ENCODE data around the gene STAT4.

STAT4 gene

GRCh38 chr2:190999949-191000665 is 150.7 kb downstream of the STAT4 start:
- H3K4me3 ChIP-seq (ENCODE audit: low read depth, low read length): no peak overlapping the region
- peaks cover 16 to 98% of the 10 kb centered on the region in 2 experiments for H3K36me3 ChIP-seq (ENCODE audit: control insufficient read depth in 2 of 2, insufficient read depth in 1 of 2, low read length in 2 of 2)
- ChIA-PET CTCF (interaction anchor here (0.8 to 1.5 kb wide), 2 partner anchors 19 to 30 kb away, joined by 3 to 5 read pairs; no protein-coding TSS in a partner anchor), POLR2A (interaction anchor here (0.5 kb wide), 1 partner anchor 93 kb away, joined by 3 read pairs; no protein-coding TSS in a partner anchor)
- no peak for TF ChIP-seq ZBTB49 (tag by site-specific recombination; IDR thresholded peaks at IDR 0.05; ENCODE audit: low read depth)
- TF ChIP-seq ZNF311 (tag by site-specific recombination; IDR thresholded peaks at IDR 0.05; ENCODE audit: borderline replicate concordance): no peak
- TF ChIP-seq MEIS1 (CRISPR knock-in tag; IDR thresholded peaks at IDR 0.05; ENCODE audit: borderline replicate concordance): no peak
- no peak for TF ChIP-seq ZNF202 (tag by site-specific recombination; IDR thresholded peaks at IDR 0.05; ENCODE audit: borderline replicate concordance)
- H3K27ac ChIP-seq (ENCODE audit: extremely low read depth, low read depth, low read length): no peak overlapping the region
- H3K9me3 ChIP-seq (ENCODE audit: control insufficient read depth, insufficient read depth, low read depth, low read length): no peaks in the 10 kb centered on the region
- no peaks in the 10 kb centered on the region for H3K4me1 ChIP-seq (ENCODE audit: control insufficient read depth, insufficient read depth, low read length)

GRCh38 chr2:190999058-190999457 is 151.7 kb downstream of the STAT4 start:
- ChIA-PET CTCF (no interaction called here), POLR2A (no interaction called here)
- TF ChIP-seq ZNF571 (tag by site-specific recombination; IDR thresholded peaks at IDR 0.05) (no peak), ZNF555 (tag by site-specific recombination; conservative IDR thresholded peaks at IDR 0.05) (no peak), ZNF221 (tag by site-specific recombination; IDR thresholded peaks at IDR 0.05; ENCODE audit: borderline replicate concordance) (no peak), ZNF292 (tag by site-specific recombination; IDR thresholded peaks at IDR 0.05; ENCODE audit: borderline replicate concordance, low read depth) (no peak), ZNF354C (tag by site-specific recombination; IDR thresholded peaks at IDR 0.05; ENCODE audit: borderline replicate concordance, low read depth) (no peak), ZNF10 (tag by site-specific recombination; IDR thresholded peaks at IDR 0.05) (no peak)
- Histone ChIP-seq H3K36me3 (ENCODE audit: control insufficient read depth in 2 of 2, insufficient read depth in 1 of 2, low read length in 2 of 2) (peaks cover 22 to 96% of the 10 kb centered on the region in 2 experiments), H3K4me1 (ENCODE audit: control insufficient read depth, insufficient read depth, low read length) (no peaks in the 10 kb centered on the region), H3K4me3 (ENCODE audit: low read depth, low read length) (no peak overlapping the region), H3K9me3 (ENCODE audit: control insufficient read depth, insufficient read depth, low read depth, low read length) (no peaks in the 10 kb centered on the region), H3K27ac (ENCODE audit: extremely low read depth, low read depth, low read length) (no peak overlapping the region)

GRCh38 chr2:190997526-190998113 is 153.2 kb downstream of the STAT4 start:
- CTCF ChIA-PET: interaction anchor here (0.7 to 2.6 kb wide), 5 partner anchors 11 to 214 kb away, joined by 3 to 12 read pairs (median 6); no protein-coding TSS in a partner anchor
- TF ChIP-seq, protein P1, sequence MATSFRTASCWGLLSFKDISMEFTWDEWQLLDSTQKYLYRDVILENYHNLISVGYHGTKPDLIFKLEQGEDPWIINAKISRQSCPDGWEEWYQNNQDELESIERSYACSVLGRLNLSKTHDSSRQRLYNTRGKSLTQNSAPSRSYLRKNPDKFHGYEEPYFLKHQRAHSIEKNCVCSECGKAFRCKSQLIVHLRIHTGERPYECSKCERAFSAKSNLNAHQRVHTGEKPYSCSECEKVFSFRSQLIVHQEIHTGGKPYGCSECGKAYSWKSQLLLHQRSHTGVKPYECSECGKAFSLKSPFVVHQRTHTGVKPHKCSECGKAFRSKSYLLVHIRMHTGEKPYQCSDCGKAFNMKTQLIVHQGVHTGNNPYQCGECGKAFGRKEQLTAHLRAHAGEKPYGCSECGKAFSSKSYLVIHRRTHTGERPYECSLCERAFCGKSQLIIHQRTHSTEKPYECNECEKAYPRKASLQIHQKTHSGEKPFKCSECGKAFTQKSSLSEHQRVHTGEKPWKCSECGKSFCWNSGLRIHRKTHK (tag by site-specific recombination; IDR thresholded peaks at IDR 0.05): no peak
- TF ChIP-seq ZNF362 (tag by site-specific recombination; IDR thresholded peaks at IDR 0.05): no peak
- no peak for TF ChIP-seq ZNF140 (tag by site-specific recombination; IDR thresholded peaks at IDR 0.05)
- no peak for TF ChIP-seq ZNF311 (tag by site-specific recombination; IDR thresholded peaks at IDR 0.05; ENCODE audit: borderline replicate concordance)
- no peak for TF ChIP-seq ZNF600 (tag by site-specific recombination; IDR thresholded peaks at IDR 0.05)
- TF ChIP-seq ZNF670 (tag by site-specific recombination; IDR thresholded peaks at IDR 0.05; ENCODE audit: low read depth): no peak
- no peak for TF ChIP-seq ZNF747 (tag by site-specific recombination; IDR thresholded peaks at IDR 0.05)
- TF ChIP-seq SALL2 (tag by site-specific recombination; IDR thresholded peaks at IDR 0.05; ENCODE audit: borderline replicate concordance): no peak
- TF ChIP-seq, protein P2, sequence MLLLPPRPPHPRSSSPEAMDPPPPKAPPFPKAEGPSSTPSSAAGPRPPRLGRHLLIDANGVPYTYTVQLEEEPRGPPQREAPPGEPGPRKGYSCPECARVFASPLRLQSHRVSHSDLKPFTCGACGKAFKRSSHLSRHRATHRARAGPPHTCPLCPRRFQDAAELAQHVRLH (tag by site-specific recombination; IDR thresholded peaks at IDR 0.05): no peak
- peaks cover 19 to 96% of the 10 kb centered on the region in 2 experiments for H3K36me3 ChIP-seq (ENCODE audit: control insufficient read depth in 2 of 2, insufficient read depth in 1 of 2, low read length in 2 of 2)

More at GRCh38 chr2:190997526-190998113, 153.2 kb downstream of the STAT4 start:
- Histone ChIP-seq H3K27ac (ENCODE audit: extremely low read depth, low read depth, low read length) (no peak overlapping the region), H3K9me3 (ENCODE audit: control insufficient read depth, insufficient read depth, low read depth, low read length) (no peaks in the 10 kb centered on the region), H3K4me1 (ENCODE audit: control insufficient read depth, insufficient read depth, low read length) (no peaks in the 10 kb centered on the region), H3K4me3 (ENCODE audit: low read depth, low read length) (no peak overlapping the region)
- POLR2A ChIA-PET: interaction anchor here (1.1 kb wide), 1 partner anchor 116 kb away, joined by 3 read pairs; no protein-coding TSS in a partner anchor

Measured in HEK293 (cell line).